Gastroesophageal sphincter (tissue), 3 donors: ENCODE measurements around the gene ACSM3.

Experiments used
- EP300 ChIP-seq: sonication (generic); formaldehyde crosslinking; IDR thresholded peaks from one replicate; pipeline ENCODE4 v1.6.1; 2017; ENCODE audit warnings: antibody characterized with exemption, mild to moderate bottlenecking
- POLR2A ChIP-seq, 2 donors: fragments of 450-650 bp; IDR thresholded peaks; one replicate each; pipeline ENCODE4 v1.6.1; 2017; ENCODE audit warnings: antibody characterized with exemption in 2 of 2, mild to moderate bottlenecking in 2 of 2, moderate library complexity in 1 of 2
- TF ChIP-seq, protein P1 (sequence below), 4 experiments: fragments of 200-600 bp in 2 of 4; fragments of 450-650 bp in 2 of 4; sonication (generic) in 1 of 4; IDR thresholded peaks; one replicate each; pipeline ENCODE4 v1.5.1; 2017 to 2019; ENCODE audit warnings: antibody characterized with exemption in 4 of 4, mild to moderate bottlenecking in 2 of 4, moderate library complexity in 2 of 4

DNA sequence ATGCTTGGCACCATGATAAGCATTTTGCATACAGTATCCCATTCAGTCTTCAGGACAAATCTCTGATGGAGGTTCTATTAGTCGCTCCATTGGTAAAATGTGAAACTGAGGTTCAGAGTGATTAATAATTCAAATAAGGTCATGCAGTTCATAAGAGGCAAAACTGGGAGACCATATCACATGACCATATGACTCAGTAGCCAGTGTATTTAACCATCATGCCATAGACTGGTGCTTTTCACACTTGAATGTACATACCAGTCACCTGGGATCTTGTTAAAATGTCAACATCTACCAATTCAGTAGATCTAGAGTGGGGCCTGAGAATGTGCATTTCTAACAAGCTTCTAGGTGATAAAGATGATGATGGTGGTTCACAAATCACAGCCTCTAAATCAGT lies 4.3 kb downstream of the ACSM3 start:
- TF ChIP-seq EP300, result no peak
- TF ChIP-seq POLR2A (IDR thresholded peaks at IDR 0.05), result no peak
- TF ChIP-seq, protein P1, sequence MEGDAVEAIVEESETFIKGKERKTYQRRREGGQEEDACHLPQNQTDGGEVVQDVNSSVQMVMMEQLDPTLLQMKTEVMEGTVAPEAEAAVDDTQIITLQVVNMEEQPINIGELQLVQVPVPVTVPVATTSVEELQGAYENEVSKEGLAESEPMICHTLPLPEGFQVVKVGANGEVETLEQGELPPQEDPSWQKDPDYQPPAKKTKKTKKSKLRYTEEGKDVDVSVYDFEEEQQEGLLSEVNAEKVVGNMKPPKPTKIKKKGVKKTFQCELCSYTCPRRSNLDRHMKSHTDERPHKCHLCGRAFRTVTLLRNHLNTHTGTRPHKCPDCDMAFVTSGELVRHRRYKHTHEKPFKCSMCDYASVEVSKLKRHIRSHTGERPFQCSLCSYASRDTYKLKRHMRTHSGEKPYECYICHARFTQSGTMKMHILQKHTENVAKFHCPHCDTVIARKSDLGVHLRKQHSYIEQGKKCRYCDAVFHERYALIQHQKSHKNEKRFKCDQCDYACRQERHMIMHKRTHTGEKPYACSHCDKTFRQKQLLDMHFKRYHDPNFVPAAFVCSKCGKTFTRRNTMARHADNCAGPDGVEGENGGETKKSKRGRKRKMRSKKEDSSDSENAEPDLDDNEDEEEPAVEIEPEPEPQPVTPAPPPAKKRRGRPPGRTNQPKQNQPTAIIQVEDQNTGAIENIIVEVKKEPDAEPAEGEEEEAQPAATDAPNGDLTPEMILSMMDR (IDR thresholded peaks at IDR 0.05), result no peak
